WTC11 (cell line): Measurements from ENCODE around the gene GTF2F1. TPM values are rescaled to one million over a fixed set of nuclear protein-coding genes. Genes with fewer than 3 reads are reported as not detected.

ENCODE experiments used
- ATAC-seq: fragments of 200-7000 bp; cut with Tn5 transposase; 2 replicates; pipeline ENCODE4 v1.10.0; 2021; ENCODE audit warnings: mild to moderate bottlenecking, moderate library complexity
- CTCF ChIA-PET: fragments of 300-600 bp; sonication (Branson Sonifier 250); formaldehyde crosslinking; loops from one replicate; lab custom pipeline; 2021; ENCODE audit warnings: antibody characterized with exemption; lab: Charles Lee
- POLR2A ChIA-PET: fragments of 350-600 bp; sonication (Branson Sonifier 250); formaldehyde crosslinking; loops from one replicate; lab custom pipeline; 2021; ENCODE audit warnings: antibody characterized with exemption; lab: Charles Lee
- DNase-seq: peaks from one replicate; pipeline ENCODE4 v3.0.0; 2021; ENCODE audit warnings: low spot score
- H3K27ac Mint-ChIP-seq: 2 replicates; pipeline ENCODE4 v1.8.0; 2021; ENCODE audit warnings: mixed read lengths
- H3K27me3 Mint-ChIP-seq: 2 replicates; pipeline ENCODE4 v1.8.0; 2021; ENCODE audit warnings: low read depth, mild to moderate bottlenecking, moderate library complexity, mixed read lengths
- H3K36me3 Mint-ChIP-seq: 2 replicates; pipeline ENCODE4 v1.8.0; 2021; ENCODE audit warnings: mixed read lengths
- H3K4me1 Mint-ChIP-seq: 2 replicates; pipeline ENCODE4 v1.8.0; 2022; ENCODE audit warnings: mixed read lengths
- H3K4me3 Mint-ChIP-seq: 2 replicates; pipeline ENCODE4 v1.8.0; 2021; ENCODE audit warnings: mild to moderate bottlenecking, moderate library complexity, mixed read lengths
- H3K9me3 Mint-ChIP-seq: 2 replicates; pipeline ENCODE4 v1.8.0; 2021; ENCODE audit warnings: mixed read lengths
- ATF1 ChIP-seq: sonication (generic); formaldehyde crosslinking; IDR thresholded peaks from 2 replicates; pipeline ENCODE4 v1.8.1; 2023; ENCODE audit warnings: mild to moderate bottlenecking, moderate library complexity, missing genetic modification reagents
- ETV6 ChIP-seq: sonication (generic); formaldehyde crosslinking; IDR thresholded peaks from 2 replicates; pipeline ENCODE4 v1.8.1; 2022; ENCODE audit warnings: mild to moderate bottlenecking, missing genetic modification reagents
- FOXJ3 ChIP-seq: sonication (generic); formaldehyde crosslinking; IDR thresholded peaks from 2 replicates; pipeline ENCODE4 v1.9.0; 2021; ENCODE audit warnings: missing genetic modification reagents, mild to moderate bottlenecking, borderline replicate concordance
- FOXK1 ChIP-seq: sonication (generic); formaldehyde crosslinking; IDR thresholded peaks from 2 replicates; pipeline ENCODE4 v1.8.0; 2022; ENCODE audit warnings: mild to moderate bottlenecking, moderate library complexity, missing genetic modification reagents
- MXD4 ChIP-seq: fragments of 250-450 bp; sonication (Bioruptor Pico); IDR thresholded peaks from 2 replicates; pipeline ENCODE4 v1.8.0; 2021; ENCODE audit warnings: mild to moderate bottlenecking, moderate library complexity, borderline replicate concordance
- NFE2L1 ChIP-seq: sonication (generic); formaldehyde crosslinking; IDR thresholded peaks from 2 replicates; pipeline ENCODE4 v1.8.1; 2023; ENCODE audit warnings: missing genetic modification reagents
- RELA ChIP-seq: sonication (generic); formaldehyde crosslinking; IDR thresholded peaks from 2 replicates; pipeline ENCODE4 v1.8.1; 2022; ENCODE audit warnings: missing genetic modification reagents, mild to moderate bottlenecking, borderline replicate concordance
- ZNF416 ChIP-seq: fragments of 250-450 bp; sonication (Bioruptor Pico); IDR thresholded peaks from 2 replicates; pipeline ENCODE4 v1.9.0; 2021; ENCODE audit warnings: mild to moderate bottlenecking, inconsistent platforms
- total RNA-seq: library from RNA; stranded (reverse); gene quantifications from 3 replicates; pipeline ENCODE4 v1.2.3, GENCODE V29; 2021
- TF ChIP-seq, protein P1 (sequence below): sonication (generic); formaldehyde crosslinking; IDR thresholded peaks from 2 replicates; pipeline ENCODE4 v1.8.0; 2022; ENCODE audit warnings: missing genetic modification reagents
- TF ChIP-seq, protein P2 (sequence below): sonication (generic); formaldehyde crosslinking; IDR thresholded peaks from 2 replicates; pipeline ENCODE4 v1.8.1; 2022; ENCODE audit warnings: low read depth, missing genetic modification reagents, borderline replicate concordance
- TF ChIP-seq, protein P3 (sequence below): sonication (generic); formaldehyde crosslinking; IDR thresholded peaks from 2 replicates; pipeline ENCODE4 v1.8.0; 2022; ENCODE audit warnings: mild to moderate bottlenecking, missing genetic modification reagents
- TF ChIP-seq, protein P4 (sequence below): sonication (generic); formaldehyde crosslinking; IDR thresholded peaks from 2 replicates; pipeline ENCODE4 v1.8.1; 2023; ENCODE audit warnings: mild to moderate bottlenecking, missing genetic modification reagents, moderate library complexity

GTF2F1 gene
- total RNA-seq, 1 experiment from 2014 or later: 62.4 TPM

- Mint-ChIP-seq H3K4me3 (peak overlapping the region; percentile 35; the same call in 1 of the 2 replicates), H3K27me3 (no peaks in the 10 kb centered on the region), H3K4me1 (peaks cover 17% of the 10 kb centered on the region), H3K9me3 (peaks cover 2% of the 10 kb centered on the region; the same call in 1 of the 2 replicates), H3K36me3 (peaks cover 9% of the 10 kb centered on the region), H3K27ac (peak overlapping the region; percentile 36; the same call in 1 of the 2 replicates)
- no peak for ATAC-seq
- ChIA-PET POLR2A (interaction anchor here (0.5 kb wide), 1 partner anchor 679 kb away, joined by 3 read pairs; no protein-coding TSS in a partner anchor), CTCF (no interaction called here)
- no peak for DNase-seq
- TF ChIP-seq NFE2L1 (CRISPR knock-in tag) (no peak), ZNF416 (CRISPR knock-in tag) (no peak), MXD4 (no peak), FOXK1 (CRISPR knock-in tag) (no peak)
- TF ChIP-seq, protein P1, sequence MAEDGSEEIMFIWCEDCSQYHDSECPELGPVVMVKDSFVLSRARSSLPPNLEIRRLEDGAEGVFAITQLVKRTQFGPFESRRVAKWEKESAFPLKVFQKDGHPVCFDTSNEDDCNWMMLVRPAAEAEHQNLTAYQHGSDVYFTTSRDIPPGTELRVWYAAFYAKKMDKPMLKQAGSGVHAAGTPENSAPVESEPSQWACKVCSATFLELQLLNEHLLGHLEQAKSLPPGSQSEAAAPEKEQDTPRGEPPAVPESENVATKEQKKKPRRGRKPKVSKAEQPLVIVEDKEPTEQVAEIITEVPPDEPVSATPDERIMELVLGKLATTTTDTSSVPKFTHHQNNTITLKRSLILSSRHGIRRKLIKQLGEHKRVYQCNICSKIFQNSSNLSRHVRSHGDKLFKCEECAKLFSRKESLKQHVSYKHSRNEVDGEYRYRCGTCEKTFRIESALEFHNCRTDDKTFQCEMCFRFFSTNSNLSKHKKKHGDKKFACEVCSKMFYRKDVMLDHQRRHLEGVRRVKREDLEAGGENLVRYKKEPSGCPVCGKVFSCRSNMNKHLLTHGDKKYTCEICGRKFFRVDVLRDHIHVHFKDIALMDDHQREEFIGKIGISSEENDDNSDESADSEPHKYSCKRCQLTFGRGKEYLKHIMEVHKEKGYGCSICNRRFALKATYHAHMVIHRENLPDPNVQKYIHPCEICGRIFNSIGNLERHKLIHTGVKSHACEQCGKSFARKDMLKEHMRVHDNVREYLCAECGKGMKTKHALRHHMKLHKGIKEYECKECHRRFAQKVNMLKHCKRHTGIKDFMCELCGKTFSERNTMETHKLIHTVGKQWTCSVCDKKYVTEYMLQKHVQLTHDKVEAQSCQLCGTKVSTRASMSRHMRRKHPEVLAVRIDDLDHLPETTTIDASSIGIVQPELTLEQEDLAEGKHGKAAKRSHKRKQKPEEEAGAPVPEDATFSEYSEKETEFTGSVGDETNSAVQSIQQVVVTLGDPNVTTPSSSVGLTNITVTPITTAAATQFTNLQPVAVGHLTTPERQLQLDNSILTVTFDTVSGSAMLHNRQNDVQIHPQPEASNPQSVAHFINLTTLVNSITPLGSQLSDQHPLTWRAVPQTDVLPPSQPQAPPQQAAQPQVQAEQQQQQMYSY (CRISPR knock-in tag): no peak
- TF ChIP-seq, protein P2, sequence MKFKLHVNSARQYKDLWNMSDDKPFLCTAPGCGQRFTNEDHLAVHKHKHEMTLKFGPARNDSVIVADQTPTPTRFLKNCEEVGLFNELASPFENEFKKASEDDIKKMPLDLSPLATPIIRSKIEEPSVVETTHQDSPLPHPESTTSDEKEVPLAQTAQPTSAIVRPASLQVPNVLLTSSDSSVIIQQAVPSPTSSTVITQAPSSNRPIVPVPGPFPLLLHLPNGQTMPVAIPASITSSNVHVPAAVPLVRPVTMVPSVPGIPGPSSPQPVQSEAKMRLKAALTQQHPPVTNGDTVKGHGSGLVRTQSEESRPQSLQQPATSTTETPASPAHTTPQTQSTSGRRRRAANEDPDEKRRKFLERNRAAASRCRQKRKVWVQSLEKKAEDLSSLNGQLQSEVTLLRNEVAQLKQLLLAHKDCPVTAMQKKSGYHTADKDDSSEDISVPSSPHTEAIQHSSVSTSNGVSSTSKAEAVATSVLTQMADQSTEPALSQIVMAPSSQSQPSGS (CRISPR knock-in tag): no peak
These were observed 18.1 kb downstream of the GTF2F1 start for GRCh38 chr19:6374711-6375410.

- Mint-ChIP-seq H3K4me3 (peak overlapping the region; percentile 71), H3K4me1 (peaks cover 17% of the 10 kb centered on the region), H3K27ac (peak overlapping the region; percentile 94), H3K36me3 (peaks cover 6% of the 10 kb centered on the region; the same call in 1 of the 2 replicates), H3K9me3 (no peaks in the 10 kb centered on the region), H3K27me3 (no peaks in the 10 kb centered on the region)
- TF ChIP-seq ATF1 (CRISPR knock-in tag): no peak
- no peak for TF ChIP-seq ETV6 (CRISPR knock-in tag)
- TF ChIP-seq RELA: 0 out of 2 replicates have a peak, but pooled peaks have one; percentile 37
- POLR2A ChIA-PET: interaction anchor here (0.5 to 1.0 kb wide), 3 partner anchors 17 to 678 kb away, joined by 3 to 8 read pairs (median 3); partner anchors contain the start of gene GTF2F1
- no peak for ATAC-seq
- DNase-seq: no peak
- CTCF ChIA-PET: interaction anchor here (0.8 to 4.0 kb wide), 6 partner anchors 10 to 326 kb away, joined by 3 to 18 read pairs (median 4); partner anchors contain the start of genes CLPP, GTF2F1 and KHSRP
These were observed 18.7 kb downstream of the GTF2F1 start for GRCh38 chr19:6374161-6374709.

- POLR2A ChIA-PET: interaction anchor here (0.5 to 1.9 kb wide), 3 partner anchors 16 to 103 kb away, joined by 3 to 8 read pairs (median 5); partner anchors contain the start of gene GTF2F1
- H3K4me1 Mint-ChIP-seq: peaks cover 17% of the 10 kb centered on the region
- ATAC-seq (no peak), DNase-seq (no peak)
- CTCF ChIA-PET: interaction anchor here (0.8 to 4.0 kb wide), 6 partner anchors 10 to 326 kb away, joined by 3 to 18 read pairs (median 4); partner anchors contain the start of genes CLPP, GTF2F1 and KHSRP
- no peaks in the 10 kb centered on the region for H3K27me3 Mint-ChIP-seq
- no peaks in the 10 kb centered on the region for H3K9me3 Mint-ChIP-seq
- H3K27ac Mint-ChIP-seq: peak overlapping the region; percentile 94
- peaks cover 6% of the 10 kb centered on the region; the same call in 1 of the 2 replicates for H3K36me3 Mint-ChIP-seq
- peak overlapping the region; percentile 71 for H3K4me3 Mint-ChIP-seq
- TF ChIP-seq, protein P2 (CRISPR knock-in tag): no peak
- TF ChIP-seq, protein P3, sequence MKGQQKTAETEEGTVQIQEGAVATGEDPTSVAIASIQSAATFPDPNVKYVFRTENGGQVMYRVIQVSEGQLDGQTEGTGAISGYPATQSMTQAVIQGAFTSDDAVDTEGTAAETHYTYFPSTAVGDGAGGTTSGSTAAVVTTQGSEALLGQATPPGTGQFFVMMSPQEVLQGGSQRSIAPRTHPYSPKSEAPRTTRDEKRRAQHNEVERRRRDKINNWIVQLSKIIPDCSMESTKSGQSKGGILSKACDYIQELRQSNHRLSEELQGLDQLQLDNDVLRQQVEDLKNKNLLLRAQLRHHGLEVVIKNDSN (CRISPR knock-in tag): no peak
- TF ChIP-seq, protein P1 (CRISPR knock-in tag): no peak
- TF ChIP-seq, protein P4, sequence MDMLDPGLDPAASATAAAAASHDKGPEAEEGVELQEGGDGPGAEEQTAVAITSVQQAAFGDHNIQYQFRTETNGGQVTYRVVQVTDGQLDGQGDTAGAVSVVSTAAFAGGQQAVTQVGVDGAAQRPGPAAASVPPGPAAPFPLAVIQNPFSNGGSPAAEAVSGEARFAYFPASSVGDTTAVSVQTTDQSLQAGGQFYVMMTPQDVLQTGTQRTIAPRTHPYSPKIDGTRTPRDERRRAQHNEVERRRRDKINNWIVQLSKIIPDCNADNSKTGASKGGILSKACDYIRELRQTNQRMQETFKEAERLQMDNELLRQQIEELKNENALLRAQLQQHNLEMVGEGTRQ (CRISPR knock-in tag): no peak
- no peak for TF ChIP-seq FOXJ3 (CRISPR knock-in tag)
These were observed 19.2 kb downstream of the GTF2F1 start for GRCh38 chr19:6373813-6374108.
